ENCODE results near the gene CASS4.

DNA sequence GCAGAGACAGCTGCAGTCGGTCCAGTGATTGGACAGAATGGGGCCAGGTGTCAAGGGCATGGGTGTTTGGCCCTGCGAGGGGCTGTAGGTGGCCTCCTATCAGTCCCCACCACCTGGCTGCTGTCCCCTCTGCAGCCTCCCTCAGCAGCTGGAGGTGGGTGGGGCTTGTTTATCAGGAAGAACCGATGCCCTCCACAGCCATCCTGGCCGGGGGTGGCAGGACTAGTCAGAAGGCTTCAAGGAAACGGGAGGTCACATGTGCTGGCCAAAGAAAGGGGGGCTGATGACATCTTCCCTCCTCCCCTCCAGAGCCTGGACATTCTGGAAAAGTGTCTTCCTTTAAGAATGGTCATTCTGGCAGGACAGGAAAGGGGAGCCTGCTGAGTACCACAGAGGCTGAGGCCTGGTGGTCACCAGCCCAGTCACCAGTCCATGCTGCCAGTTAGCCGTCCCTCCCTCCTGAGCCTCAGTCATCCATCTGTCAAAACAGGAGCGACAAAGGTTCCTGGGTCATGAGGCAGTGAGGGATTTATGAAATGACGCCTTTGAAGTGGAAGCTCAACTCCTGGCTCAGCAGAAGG is 49.1 kb upstream of the CASS4 start:
- TF ChIP-seq, protein P1, sequence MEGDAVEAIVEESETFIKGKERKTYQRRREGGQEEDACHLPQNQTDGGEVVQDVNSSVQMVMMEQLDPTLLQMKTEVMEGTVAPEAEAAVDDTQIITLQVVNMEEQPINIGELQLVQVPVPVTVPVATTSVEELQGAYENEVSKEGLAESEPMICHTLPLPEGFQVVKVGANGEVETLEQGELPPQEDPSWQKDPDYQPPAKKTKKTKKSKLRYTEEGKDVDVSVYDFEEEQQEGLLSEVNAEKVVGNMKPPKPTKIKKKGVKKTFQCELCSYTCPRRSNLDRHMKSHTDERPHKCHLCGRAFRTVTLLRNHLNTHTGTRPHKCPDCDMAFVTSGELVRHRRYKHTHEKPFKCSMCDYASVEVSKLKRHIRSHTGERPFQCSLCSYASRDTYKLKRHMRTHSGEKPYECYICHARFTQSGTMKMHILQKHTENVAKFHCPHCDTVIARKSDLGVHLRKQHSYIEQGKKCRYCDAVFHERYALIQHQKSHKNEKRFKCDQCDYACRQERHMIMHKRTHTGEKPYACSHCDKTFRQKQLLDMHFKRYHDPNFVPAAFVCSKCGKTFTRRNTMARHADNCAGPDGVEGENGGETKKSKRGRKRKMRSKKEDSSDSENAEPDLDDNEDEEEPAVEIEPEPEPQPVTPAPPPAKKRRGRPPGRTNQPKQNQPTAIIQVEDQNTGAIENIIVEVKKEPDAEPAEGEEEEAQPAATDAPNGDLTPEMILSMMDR (IDR thresholded peaks at IDR 0.05), result no peak
- TF ChIP-seq POLR2A (IDR thresholded peaks at IDR 0.05), result no peak
